GM12874 (cell line): ENCODE measurements around the gene DHX15.

Experiments
- CTCF ChIP-seq: IDR thresholded peaks from 2 replicates; pipeline ENCODE4 v1.5.1; 2011; ENCODE audit warnings: low read depth, mild to moderate bottlenecking, control low read depth, low read length, moderate library complexity; ENCODE audit not compliant: insufficient read depth

DHX15 gene

GRCh38 chr4:24559889-24560288 is 24.5 kb downstream of the DHX15 start:
- no peak for TF ChIP-seq CTCF

- no peak for TF ChIP-seq CTCF
Measured at GRCh38 chr4:24559032-24559821, 25.1 kb downstream of the DHX15 start.

- TF ChIP-seq CTCF: no peak
Measured at GRCh38 chr4:24557026-24558025, 27.0 kb downstream of the DHX15 start.

GRCh38 chr4:24551492-24552289 is 32.7 kb downstream of the DHX15 start:
- TF ChIP-seq CTCF: no peak

- TF ChIP-seq CTCF: no peak
Measured at GRCh38 chr4:24550441-24551175, 33.7 kb downstream of the DHX15 start.

GRCh38 chr4:24547979-24548378 is 36.4 kb downstream of the DHX15 start:
- TF ChIP-seq CTCF: no peak
